Measurements from ENCODE around the gene SS18L1.
A peak's percentile ranks its signal among the peaks of the same experiment; 100 is the strongest.

Gene SS18L1

DNA sequence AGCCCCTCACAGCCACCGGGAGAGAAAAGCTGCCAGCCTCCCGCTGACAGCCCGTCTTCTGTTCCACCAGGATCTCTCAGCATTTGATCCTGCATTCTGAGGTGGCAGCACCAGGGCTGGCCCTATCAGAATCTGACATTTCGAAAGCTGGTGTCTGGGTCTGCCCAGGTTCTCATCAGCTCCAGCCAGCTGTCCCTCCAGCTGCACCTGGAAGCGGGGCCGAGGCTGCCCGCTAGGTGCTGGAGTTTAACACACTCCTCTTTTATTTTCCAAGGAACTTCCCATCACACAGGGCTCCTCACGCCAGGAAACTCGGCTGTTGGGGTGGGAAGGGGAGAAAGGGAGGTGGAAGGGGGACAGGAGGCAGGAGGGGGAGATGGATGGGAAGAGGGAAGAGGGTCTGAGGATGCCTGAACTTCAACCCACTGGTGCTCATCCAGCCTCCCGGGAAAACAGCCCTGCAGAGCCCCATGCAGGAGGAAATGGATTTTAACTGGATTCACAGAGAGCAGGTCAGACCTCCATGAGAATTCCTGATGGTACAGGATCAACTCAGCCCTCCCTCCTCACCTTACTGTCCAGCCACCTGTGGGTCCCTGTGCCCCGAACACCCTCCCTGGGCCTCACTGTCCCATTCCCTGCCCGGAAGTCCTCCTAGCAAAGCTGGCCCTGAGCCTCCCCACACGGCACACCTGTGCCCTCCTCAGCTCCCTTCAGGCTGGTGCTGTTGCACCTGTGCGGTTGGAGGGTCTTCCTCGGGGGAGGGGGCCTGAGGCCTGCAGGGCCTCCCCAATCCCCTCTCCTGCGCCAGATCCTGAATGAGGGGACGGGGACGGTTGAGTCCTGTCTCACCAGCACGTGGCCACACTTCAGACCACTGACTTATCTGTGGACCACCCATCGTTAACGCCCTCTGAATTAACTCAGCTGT lies 25.2 kb upstream of the SS18L1 start:
- in situ Hi-C loops (cut with HindIII; ENCODE audit: low pct_ligation_motif_present, low pct_unique_long_range_greater_than_20kb, low sequenced_read_pairs) = no loop called here
- no peak for DNase-seq

DNA sequence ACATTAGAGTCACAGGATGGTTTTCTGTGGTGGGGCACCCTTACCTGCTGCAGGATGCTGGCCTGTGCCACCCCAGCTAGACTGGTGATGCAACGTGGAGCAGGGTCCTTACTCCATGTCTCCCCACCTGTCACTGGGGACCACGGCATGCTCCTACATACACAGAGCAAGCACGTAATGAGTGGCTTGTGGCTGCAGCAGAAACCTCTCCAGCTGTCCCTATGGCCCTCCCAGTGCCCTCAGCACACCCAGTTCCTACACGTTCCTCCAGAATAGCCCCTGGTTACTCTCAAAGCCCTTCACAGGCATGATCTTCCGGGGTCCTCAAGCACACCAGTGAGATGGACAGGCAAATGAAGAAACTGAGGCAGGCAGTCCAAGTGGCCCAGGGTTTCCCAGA lies 24.5 kb upstream of the SS18L1 start:
- no peak for DNase-seq
- in situ Hi-C loops (cut with HindIII; ENCODE audit: low pct_ligation_motif_present, low pct_unique_long_range_greater_than_20kb, low sequenced_read_pairs) = no loop called here

DNA sequence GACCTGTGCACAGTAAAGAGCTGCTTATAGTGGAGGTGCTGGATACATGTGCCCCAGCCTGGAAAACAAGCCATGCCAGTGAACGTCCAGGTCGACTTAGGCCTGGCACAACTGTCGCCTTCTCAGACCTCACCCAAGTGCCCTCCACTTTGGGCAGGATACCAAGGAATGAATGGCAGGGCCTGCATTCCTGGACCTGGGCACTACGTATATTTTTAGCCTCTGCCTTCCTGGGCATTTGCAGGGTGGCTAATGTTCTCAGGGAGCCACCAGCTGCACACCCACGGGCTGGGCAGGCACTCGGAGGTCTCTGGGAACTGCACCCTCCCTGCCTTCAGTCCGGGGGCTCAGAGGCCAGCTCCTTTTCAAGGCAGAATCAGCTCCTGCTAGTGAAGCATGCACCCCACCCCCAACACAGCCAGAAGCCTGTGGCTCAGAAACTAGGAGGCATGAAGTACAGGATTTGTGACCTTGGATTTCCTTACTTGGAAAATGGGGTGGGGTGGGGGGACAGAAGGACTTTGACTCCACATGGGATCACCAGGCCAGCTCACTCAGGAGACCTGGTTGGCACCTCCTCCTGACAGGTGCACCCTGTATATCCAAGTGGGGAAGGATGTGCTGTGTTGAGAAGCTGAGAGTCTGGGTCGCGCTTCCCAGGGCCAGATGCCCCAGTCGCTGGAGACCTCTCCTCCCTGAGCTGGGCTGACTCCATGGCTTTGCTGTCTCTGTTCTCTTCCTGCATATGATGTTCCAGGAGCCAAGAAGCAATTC lies 23.8 kb upstream of the SS18L1 start:
- no peak for DNase-seq
- in situ Hi-C loops (cut with HindIII; ENCODE audit: low pct_ligation_motif_present, low pct_unique_long_range_greater_than_20kb, low sequenced_read_pairs) = no loop called here

DNA sequence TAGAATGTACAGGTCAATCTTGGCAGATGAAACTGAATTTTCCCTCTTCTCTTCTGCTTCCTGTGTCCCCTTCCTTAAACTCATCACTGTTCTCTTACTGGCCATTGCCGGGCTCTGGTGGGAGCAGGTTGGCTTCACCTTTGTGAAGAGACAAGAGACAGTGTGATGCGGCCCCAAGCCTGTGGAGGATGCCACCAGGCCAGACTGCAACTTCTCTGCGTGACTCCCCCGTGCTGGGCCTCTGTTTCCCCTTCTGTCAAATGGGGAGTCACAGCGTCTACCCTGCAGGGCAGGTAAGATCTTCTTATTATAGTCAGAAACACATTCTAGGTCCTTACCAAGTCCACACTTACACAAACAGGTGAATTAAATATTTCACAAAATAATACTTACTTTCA lies 23.2 kb upstream of the SS18L1 start:
- DNase-seq = no peak
- in situ Hi-C loops (cut with HindIII; ENCODE audit: low pct_ligation_motif_present, low pct_unique_long_range_greater_than_20kb, low sequenced_read_pairs) = no loop called here

DNA sequence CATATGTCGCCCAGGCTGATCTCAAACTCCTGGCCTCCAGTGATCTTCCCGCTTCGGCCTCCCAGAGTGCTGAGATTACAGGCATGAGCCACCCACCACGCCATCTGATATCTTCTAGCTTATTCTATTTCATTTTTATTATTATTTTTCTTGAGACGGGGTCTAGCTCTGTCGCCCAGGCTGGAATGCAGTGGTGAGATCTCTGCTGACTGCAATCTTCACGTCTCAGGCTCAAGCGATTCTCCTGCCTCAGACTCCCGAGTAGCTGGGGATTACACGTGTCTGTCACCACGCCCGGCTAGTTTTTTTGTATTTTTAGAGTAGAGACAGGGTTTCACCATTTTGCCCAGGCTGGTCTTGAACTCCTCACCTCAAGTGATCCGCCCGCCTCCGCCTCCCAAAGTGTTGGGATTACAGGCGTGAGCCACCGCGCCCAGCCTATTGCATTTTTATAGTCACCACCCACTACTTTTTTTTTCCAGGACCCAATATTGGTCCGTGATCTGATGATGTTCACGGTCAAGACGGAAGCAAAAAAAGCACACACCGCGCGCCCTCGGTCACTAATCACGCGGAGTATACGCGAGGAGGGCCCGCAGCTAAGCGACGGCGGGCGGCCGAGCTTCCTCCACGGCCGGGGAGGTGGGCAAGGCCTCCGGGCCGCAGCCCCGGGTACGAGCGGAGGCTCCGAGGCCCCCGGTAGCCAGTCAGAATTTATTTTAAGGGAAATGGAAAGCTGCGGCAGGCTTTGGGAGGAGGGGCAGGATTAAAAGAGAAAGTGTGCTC lies 22.4 kb upstream of the SS18L1 start:
- DNase-seq = peak; percentile 63

DNA sequence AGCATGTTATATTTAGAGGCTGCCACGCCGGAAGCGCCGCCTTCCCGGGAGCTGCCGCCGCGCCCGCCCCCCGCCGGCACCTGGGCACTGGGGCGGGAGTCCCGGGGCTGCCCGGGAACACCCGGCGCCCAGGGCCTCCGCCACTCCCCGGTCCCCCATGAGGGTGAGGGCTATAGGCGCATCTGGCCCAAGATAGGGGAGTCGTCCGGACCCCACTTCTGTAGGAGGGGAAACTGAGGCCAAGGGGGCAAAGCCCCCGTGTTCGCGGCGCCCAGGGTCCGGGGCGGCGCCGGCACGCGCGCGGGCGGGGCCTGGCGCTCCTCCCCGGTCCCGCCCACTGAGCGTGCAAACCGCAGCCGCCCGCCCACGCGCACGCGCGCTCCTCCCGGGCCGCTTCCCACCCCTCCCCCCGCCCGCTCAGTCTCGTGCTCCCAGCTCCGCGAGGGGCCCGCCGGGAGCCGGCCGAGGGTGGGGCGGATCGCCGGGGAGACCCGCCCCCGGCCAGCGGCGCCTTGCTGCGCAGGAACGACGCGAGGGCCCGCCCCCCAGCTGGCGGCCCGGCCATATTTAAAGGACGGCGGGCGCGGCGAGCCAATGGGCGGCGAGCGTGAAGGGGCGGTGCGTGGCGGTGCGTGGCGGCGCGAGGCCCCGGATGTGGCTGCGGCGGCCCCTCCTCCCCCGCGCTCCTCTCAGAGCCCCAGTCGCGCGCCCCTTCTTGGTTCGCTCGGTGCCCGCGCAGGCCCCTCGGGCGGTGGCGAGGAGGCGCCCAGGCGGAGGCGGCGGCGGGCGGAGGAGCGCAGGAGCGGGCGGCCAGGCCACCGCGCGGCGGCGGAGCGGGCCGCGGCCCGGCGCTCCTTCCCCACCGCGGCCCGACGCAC lies 21.6 kb upstream of the SS18L1 start, which contains the start of gene LSM14B:
LSM14B (plus strand) TSS at position 700 of the 878 bp plus-strand sequence. CDS start 192 bp downstream, outside the sequence.
- DNase-seq = peak; percentile 93
- in situ Hi-C loops (cut with HindIII; ENCODE audit: low pct_ligation_motif_present, low pct_unique_long_range_greater_than_20kb, low sequenced_read_pairs) = no loop called here

More for the DNA sequence above, 22.4 kb upstream of the SS18L1 start:
- in situ Hi-C loops (cut with HindIII; ENCODE audit: low pct_ligation_motif_present, low pct_unique_long_range_greater_than_20kb, low sequenced_read_pairs) = no loop called here

DNA sequence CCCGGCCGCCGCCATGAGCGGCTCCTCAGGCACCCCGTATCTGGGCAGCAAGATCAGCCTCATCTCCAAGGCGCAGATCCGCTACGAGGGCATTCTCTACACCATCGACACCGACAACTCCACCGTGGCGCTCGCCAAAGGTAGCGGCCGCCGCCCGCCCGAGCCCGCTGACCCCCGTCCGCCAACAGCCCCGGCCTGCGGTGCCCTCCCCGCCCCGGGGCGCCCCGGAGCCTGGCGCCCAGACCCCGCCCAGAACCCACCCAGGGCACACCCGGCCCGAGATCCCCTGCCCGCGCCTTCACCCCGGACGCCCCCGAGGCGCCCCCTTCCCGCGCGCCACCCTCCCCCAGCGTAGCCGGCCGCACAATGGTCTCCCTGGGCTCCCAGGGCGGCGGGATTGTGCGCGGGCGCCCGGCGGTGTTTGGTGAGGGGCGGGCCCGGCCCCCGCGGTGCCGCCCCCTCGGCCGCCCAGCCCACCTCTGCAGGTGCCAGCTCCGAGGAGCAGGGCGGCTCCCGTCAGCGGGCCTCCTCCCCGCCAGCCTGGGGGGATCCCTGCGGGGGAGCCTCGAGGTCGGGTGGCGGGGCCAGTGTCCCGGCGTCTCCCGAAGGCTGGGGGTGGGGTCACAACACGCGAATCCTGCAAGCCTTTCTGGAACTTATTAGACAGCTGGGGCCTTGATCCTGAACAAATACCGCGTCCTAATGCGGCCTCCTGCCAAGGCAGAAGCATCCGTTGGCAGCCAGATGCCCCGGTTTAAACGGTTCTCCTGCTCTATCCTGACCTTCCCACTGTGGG lies 20.7 kb upstream of the SS18L1 start:
- DNase-seq = peak; percentile 28
- in situ Hi-C loops (cut with HindIII; ENCODE audit: low pct_ligation_motif_present, low pct_unique_long_range_greater_than_20kb, low sequenced_read_pairs) = no loop called here

DNA sequence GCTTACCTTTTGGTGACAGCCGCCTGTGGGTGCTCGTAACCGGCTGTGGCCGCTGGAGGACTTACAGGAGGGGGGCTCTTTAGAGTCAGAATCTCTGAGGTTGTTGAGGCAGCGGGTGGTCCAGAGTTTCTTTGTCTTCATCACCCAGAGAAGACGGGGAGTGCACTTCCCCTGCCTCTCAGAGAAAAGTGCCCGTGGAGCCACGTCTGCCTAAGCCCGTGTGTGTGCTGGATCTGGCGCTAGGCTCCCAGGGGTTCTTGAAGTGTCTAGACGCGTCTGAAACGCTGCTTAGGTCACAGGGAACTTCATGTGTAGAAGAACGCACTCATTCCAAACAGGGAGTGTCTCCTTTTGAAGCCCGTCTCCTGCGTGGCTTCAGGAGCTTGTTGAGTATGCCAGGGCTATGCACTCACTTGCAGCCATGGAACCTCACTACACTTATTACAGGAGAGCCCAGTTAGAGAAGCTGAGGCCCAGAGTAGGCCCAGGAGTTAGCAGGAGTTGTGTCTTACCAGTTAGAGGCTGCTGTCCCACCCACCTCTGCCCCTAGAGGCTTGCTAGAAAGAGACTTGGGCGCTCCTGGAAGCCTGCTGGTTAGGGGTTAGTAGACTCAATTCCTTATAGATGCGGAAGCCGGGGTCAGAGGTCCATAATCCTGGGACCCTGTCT lies 20.0 kb upstream of the SS18L1 start:
- in situ Hi-C loops (cut with HindIII; ENCODE audit: low pct_ligation_motif_present, low pct_unique_long_range_greater_than_20kb, low sequenced_read_pairs) = no loop called here
- DNase-seq = no peak

DNA sequence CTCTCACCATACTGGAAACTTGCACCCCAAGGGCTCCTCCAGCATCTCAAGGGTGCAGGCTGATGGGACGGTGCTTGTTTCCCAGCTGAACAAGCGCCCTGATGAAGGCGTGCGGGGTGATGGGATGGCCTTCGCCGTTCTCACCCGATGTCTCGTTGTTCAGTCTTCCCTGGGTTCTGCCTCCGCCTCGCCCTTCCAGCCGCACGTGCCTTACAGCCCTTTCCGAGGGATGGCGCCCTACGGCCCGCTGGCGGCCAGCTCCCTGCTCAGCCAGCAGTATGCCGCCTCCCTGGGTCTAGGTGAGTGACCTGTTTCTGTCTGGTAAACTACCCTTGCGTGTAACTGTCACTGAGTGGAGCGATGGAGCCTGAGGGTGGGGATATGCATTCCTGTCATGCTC lies 17.4 kb upstream of the SS18L1 start:
- DNase-seq = no peak
- in situ Hi-C loops (cut with HindIII; ENCODE audit: low pct_ligation_motif_present, low pct_unique_long_range_greater_than_20kb, low sequenced_read_pairs) = no loop called here

DNA sequence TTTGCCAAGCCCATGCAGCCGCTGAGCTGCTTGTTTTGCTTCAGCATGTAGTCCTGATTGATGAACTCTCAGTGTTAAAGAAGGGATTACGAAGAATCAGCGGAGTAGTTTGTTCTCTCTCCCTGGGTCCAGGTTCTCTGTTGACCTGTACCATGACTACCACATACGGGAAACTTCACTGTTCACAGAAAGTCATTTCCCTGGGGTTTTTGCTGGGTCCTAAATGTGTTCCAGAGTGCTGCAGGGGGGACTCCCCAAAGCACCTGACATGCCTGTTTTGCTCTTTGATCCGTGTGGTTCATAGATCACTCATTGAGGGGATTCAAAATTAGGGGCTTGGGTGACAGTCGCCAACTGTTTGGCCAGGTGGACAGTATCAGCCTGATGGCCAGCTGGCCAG lies 15.8 kb upstream of the SS18L1 start:
- in situ Hi-C loops (cut with HindIII; ENCODE audit: low pct_ligation_motif_present, low pct_unique_long_range_greater_than_20kb, low sequenced_read_pairs) = no loop called here
- DNase-seq = no peak

DNA sequence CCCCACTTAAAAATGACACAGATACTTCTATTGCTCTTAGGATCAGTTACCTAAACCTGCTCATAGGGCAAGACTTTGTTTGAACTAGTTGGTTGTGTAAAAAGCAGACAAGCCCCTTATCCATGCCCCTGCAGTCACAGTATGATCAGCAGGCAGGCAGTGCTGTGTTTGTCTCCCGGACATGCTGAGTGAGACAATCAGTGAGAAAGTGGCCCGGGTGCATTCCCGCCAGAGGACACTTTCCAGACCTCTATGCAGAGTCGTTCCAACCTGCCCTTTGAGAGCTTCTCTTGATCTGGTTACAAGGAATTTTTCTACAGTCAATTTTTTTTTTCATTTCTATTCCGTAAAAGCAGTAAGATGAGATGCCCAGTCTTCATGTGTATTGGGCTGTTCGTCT lies 15.1 kb upstream of the SS18L1 start:
- no peak for DNase-seq

DNA sequence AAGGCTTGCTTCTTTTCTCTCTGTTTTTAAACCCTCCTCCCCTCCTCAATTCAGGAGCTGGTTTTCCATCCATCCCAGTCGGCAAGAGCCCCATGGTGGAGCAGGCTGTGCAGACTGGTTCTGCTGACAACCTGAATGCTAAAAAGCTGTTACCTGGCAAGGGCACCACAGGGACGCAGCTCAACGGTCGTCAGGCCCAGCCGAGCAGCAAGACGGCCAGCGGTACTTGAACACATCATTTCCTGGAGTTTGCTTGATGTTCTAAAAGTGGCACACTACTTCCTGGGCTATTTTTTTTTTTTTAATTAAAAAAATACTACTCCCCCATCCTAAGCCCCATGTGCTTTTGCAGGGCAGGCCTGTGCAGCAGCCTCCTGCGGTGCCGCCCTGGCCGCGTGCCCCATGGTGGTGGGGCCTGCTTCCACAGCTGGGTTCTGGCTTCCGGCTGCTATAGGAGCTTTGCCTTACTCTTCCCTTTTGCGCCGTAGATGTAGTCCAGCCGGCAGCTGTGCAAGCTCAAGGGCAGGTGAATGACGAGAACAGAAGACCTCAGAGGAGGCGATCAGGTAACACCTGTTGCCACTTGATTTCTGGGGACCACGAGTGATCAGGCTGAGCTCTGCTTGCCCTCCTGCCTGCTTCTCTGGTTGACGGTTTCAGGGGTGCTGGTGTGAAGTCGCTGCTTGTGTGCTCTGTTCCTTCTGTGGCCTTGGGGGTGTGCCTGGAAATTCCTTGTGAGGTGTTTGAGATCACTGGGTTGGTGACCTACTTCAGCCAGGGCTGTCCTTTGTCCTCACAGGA lies 13.6 kb upstream of the SS18L1 start:
- in situ Hi-C loops (cut with HindIII; ENCODE audit: low pct_ligation_motif_present, low pct_unique_long_range_greater_than_20kb, low sequenced_read_pairs) = no loop called here
- DNase-seq = no peak

More for the DNA sequence above, 15.1 kb upstream of the SS18L1 start:
- in situ Hi-C loops (cut with HindIII; ENCODE audit: low pct_ligation_motif_present, low pct_unique_long_range_greater_than_20kb, low sequenced_read_pairs) = no loop called here

DNA sequence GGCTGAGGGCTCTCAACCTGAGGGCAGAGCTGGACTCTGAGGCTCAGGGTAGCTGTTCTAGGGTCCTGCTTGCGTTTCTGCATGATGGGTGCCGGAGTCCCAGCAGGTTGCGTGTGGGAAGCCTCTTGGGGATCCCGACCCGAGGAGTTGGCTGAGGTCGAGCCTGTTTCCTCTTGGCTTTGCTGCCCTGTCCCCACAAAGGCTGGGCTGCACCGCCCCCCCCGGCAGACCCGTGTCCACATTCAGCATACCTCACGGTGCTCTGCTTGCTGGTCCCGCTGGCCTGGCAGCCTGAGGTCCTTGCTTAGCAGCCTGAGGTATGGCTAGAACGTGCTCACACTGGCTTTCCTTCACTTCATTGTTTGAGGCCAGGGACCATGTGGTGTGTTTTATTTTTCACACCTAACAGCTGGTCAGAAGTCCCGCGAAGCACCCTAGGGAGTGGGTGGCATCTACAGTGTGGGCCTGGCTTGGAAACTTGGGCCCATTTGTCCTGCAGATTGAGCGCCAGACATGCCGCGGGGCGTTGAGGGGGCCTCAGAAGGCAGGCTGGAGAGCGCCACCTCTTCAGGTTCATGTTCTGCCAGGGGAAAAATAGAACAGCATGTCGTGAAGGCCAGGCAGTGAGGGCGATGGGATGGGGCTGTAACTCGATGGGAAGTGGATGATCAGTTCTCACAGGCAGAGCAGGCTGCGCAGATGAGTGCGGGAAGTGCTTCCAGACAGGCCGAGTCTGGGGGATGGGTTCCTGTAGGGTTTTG lies 11.8 kb upstream of the SS18L1 start:
- in situ Hi-C loops (cut with HindIII; ENCODE audit: low pct_ligation_motif_present, low pct_unique_long_range_greater_than_20kb, low sequenced_read_pairs) = no loop called here
- DNase-seq = no peak

DNA sequence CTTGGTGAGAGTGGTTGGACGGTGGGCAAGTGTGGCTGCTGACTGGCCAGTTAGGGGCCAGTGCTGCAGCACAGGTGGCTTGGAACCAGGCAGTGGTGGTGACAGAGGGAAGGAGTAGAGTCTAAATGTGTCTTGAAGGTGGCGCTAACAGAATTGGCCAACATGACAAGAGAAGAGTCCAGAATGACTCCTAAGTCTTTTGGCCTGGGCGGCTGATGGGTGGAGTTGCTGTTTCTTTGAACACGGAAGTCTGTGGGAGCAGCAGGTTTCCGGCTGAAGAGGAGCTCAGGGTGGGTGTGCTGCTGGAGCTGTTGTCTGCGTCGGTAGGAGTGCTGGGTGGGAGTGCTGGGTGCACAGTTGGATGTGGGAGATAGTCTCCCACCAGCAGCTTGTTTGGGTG lies 11.1 kb upstream of the SS18L1 start:
- in situ Hi-C loops (cut with HindIII; ENCODE audit: low pct_ligation_motif_present, low pct_unique_long_range_greater_than_20kb, low sequenced_read_pairs) = no loop called here

DNA sequence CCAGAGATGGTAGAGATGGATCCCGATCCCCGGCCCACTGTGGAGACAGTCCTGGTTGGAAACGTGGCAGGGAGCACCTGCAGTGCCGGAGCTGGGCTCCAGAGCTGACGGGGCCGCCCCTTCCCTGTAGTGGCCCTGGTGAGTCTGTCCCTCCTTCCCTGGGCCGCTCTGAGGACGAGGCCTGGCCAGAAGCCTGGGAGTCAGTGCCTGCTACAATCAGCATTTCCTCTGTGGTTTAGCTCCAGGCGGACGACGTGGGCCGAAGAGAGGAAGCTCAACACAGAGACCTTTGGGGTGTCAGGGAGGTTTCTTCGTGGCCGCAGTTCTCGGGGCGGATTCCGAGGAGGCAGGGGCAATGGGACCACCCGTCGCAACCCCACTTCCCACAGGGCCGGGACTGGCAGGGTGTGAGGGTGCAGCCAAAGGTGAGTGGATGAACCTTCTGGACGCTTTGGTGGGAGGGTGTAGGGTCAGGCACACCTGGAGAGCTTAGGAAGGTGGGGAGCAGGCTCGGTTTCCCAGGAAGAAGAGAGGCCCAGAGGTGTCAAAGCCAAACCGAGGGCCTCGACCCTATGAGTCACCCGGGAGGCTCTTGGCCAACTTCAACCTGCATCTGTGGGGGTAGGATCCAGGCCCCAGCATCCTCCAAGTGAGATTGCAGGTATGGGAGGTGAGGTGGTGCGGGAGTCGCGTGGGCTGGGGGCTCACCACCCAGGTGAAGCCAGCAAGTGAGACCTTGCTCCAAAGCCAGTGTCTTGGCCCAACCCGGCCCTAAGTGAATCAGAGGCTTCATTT lies 10.3 kb upstream of the SS18L1 start:
- no peak for DNase-seq
- in situ Hi-C loops (cut with HindIII; ENCODE audit: low pct_ligation_motif_present, low pct_unique_long_range_greater_than_20kb, low sequenced_read_pairs) = no loop called here

More for the DNA sequence above, 11.1 kb upstream of the SS18L1 start:
- DNase-seq = no peak

Data from ACHN (cell line).